NCI-H82 treated with DMSO at 0.1 percent for 48 hours (cell line): Measurements from ENCODE around the gene SIX5.
A peak's percentile ranks its signal among the peaks of the same experiment; 100 is the strongest.

ENCODE experiments used
- DNase-seq: peaks from one replicate; lab custom pipeline; 2025; ENCODE audit not compliant: unreplicated experiment; lab: John Stamatoyannopoulos, UW

Gene SIX5

DNA sequence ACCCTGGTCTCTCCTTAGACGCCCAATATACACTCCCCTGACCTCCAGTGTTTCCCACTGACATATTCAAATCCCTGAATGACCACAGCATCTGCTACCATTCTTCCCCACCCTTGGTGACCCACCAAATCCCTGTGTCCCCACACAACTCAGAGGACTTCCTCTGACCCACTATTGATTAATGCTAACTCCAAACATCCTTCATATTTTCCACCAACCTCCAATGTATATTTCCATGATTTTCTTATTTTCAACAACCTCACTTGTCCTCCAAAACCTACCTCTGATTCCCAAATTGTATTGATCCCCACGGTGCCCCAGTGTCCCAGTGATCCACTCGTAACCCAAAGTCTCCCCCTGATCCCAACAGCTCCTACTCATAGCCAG lies 24.1 kb upstream of the SIX5 start:
- DNase-seq: no peak

GRCh38 chr19:45792470-45793177 lies 23.6 kb upstream of the SIX5 start, which contains the start of gene DMWD:
Gene DMWD, minus strand, starts transcription at chr19:45792845. Its CDS starts 89 bp downstream, at chr19:45792756.
- DNase-seq: peak; percentile 95

DNA sequence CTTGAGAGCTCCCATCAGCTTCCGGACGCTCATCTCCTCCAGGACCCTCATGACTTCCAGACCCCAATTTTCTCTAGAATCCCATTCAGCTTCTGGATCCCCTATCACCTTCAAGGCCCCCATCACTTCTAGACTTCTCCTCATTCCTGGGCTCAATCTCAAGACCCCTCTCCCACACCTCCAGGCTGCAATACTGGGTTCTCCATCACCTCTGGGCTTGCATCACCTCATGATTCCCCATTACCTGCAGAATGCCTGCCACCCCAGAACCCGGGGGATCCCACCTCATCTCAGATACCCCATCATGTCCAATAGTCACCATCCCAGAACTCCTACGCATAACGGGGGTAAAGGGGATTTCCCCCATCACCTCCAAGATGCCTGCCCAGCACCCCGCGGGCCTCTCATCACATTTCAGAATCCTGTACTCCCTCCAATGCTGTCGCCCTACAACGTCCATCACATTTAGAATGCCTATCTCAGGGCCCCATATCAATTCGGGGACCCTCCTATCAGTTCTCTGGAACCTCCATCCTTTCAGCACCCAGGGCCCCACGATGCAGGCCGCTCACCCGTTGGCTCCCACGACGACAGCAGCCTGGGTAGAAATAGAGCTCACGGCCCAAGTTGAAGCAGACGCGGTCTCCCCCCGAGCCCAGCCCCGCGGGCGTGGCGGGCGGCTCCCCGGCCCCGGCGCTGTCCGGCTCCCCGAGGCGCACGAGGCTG lies 22.9 kb upstream of the SIX5 start:
- no peak for DNase-seq

DNA sequence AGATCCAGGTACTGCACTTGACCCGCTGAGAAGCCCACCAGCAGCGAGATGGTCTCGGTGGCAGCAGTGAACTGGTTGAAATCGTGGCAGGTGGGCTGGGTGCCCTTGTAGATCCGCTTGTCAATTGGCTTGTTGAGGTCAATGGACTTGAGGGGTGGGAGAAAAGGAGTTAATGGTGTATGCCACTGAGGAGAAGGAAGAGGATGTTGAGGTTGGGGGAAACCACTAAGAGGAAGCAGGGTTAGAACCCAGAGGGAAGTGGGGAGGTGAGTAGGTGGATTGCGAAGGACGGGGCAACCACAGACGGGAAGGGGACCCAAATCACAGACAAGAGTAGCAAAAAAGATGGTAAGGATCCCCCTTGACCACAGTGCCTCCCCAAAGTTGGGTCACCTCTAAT lies 21.9 kb upstream of the SIX5 start:
- no peak for DNase-seq

DNA sequence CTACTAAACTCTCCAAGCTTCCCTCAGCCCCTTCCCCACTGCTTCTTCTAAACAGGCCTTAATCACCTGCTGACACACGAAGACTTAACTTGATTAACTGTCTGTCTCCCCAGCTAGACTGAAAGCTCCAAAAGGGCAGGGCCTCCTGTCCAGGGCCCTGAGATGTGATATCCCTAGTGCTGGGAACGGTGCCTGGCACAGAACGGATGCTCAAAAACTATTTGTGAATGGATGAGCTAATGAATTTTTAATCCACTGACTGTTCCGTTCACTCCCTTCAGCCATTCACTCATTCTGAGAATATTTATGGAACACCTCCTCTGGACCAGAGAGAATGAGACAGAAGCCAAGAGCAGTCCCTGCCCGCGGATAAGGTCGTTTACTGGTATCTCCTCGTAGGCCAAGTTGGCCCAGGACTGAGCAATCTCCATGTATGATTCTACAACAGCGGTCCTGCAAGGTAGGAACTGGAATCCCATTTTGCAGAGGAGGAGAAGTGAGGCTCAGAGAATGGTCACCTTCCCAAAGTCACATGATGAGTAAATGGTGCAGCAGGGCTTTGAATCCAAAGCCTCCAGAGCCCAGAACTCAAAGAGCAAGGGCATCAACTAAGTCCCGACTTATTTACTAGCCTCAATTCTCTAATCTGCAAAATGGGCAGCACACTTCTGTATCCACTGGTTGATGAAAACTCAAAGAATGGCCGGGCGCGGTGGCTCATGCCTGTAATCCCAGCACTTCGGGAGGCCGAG lies 20.2 kb upstream of the SIX5 start:
- DNase-seq: no peak

- no peak for DNase-seq
These were observed 17.5 kb upstream of the SIX5 start for GRCh38 chr19:45786533-45786894.

GRCh38 chr19:45785781-45786532 lies 16.9 kb upstream of the SIX5 start:
- no peak for DNase-seq

- DNase-seq: no peak
These were observed 16.0 kb upstream of the SIX5 start for GRCh38 chr19:45785097-45785496.

- no peak for DNase-seq
These were observed 15.0 kb upstream of the SIX5 start for GRCh38 chr19:45784096-45784495.

GRCh38 chr19:45782820-45783785 lies 14.1 kb upstream of the SIX5 start:
- DNase-seq: no peak

DNA sequence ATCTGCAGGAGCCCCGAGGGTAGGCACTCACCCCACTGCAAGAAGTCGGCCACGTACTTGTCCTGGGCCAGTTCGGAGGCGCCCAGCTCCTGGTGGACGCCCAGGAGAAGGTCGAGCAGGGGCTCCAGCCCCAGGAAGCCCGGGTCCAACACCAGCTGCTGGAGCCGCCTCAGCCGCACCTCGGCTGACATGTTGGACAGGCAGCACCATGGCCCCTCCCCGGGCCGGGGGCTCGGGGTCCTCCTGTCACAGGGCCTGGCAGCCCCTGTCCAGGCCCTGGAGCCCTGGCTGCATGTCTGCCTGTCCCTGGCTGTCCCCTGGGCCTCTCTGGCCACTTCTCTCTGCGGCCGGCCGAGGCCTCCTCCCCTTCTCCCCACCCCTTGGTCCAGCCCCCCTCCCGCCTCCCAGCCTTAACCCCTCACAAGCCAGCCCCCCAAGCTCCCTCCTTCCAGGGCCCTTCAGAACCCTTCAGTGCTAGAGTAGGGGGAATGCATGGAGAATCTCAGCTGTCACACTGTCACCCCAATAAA lies 13.2 kb upstream of the SIX5 start, which contains the start of gene DMPK:
Gene DMPK (minus strand): TSS at position 329 of the 530 bp plus-strand sequence. CDS start 138 bp downstream, at position 191.
- no peak for DNase-seq

GRCh38 chr19:45781214-45782161 lies 12.4 kb upstream of the SIX5 start:
- no peak for DNase-seq

DNA sequence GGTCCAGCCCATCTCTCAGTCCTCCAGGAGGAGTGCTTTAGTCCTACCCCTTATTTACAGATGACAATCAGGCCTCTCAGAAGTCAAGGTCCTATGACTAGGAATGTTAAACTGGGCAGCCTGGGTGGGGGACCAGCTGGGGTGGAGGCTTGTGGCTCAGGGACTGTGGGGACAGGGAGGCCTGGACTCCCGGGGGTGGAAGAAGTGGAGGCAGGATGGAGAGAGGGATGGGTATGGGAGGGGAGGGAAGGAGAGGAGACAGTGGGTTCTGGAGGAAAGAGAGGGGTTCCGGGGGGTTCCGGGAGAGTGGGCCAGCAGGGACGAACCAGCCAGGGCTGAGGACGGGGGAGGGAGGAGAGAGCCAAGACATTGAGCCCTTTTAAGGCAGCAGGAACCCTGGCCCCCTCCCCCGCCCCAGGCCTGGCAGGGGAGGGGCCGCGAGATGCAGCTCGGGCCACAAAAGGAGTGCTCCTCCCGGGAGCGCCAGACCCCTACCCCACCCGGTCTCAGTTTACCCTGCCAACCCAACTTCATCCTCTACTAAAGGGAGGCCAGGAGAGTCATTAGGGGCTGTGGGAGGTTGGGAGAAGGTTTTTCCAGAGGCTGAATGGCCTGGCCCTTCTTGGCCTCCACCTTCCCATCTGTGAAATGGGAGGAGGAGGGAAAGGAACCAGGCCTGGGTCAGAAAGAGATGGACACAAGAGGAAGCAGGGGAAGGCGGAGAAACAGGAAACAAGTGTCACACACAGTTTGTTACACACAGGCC lies 11.6 kb upstream of the SIX5 start:
- DNase-seq: no peak

DNA sequence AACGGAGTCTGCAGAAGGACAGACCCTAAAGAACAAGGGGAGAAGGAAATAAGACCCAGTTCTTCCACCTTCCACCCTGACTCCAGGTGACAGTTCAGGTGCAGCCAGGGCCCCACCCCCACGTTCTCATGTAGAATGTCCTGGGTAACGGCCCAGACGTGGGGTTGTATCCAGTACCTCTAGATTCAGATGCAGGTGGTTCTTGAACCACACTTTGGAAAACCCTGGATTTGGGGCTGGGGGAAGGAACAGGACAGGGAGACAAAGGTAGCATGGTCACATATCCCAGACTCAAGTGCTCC lies 11.0 kb upstream of the SIX5 start:
- no peak for DNase-seq

DNA sequence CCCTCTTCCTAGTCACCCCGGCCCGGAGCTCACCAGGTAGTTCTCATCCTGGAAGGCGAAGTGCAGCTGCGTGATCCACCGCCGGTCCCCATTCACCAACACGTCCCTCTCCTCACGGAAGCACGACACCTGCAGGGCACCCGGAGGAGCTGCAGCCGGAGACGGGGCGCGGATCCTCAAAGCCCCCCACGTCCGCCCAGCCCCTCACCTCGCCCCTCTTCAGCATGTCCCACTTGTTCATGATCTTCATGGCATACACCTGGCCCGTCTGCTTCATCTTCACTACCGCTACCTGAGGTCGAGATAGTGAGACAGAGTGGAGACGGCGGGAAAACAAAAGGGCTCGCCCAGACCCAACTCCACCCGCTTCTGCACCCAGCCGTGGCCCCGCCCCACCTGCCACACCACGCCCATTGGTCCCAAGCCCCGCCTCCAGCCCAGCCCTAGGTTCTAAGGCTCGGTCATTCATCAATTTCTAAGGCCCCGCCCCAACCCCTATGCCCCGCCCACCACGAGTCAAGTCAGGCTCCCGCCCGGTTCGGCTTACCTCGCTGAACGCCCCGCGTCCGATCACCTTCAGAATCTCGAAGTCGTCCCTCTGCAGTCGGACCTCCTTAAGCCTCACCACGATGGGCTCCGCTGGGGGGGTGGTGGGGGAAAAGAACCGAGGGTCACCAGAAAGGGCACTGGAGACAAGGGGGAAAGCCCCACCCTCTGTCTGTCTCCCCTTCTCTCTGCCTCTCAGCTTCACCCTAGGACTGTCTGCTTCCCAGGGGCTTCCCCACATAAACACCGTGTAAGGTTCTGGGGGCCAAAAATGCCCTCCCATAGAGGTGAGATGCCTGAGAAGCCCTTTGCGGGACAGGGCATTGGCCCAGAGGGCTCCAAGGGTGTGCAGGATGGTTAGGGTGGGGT lies 10.4 kb upstream of the SIX5 start:
- peak; percentile 76 for DNase-seq

DNA sequence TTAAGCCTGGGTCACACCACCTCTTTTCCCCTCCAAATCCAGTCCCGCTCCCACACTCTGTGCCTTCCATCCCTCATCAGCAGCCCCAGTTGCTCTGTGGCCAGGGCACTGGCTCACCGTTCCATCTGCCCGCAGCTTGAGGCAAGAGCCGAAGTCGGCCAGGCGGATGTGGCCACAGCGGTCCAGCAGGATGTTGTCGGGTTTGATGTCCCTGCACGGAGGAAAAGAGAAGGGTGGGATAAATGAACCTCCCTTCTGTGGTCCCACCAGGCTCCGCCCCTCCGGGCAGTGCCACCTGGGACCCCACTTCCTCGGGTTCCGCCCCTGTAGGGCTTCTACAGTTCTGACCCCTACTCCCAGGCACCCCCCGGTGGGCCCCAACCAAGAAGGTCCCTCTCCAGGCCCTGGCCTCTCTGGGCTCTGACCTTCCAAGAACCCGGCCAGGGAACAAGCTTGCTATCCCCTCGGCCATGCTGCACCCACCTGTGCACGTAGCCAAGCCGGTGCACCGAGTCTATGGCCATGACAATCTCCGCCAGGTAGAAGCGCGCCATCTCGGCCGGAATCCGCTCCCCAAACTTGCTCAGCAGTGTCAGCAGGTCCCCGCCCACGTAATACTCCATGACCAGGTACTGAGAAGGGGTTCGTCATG lies 9.1 kb upstream of the SIX5 start:
- DNase-seq: no peak
